GM19455 (cell line): ENCODE results near the gene GPHN.
"Not testable (repeated sequence)": the region's sequence is repeated elsewhere in the genome, so short reads cannot be mapped to it uniquely, and the experiment has no call there.

Source experiments
- ATAC-seq: cut with Tn5 transposase; IDR thresholded peaks from one replicate; pipeline ENCODE4 v1.9.1; 2021; ENCODE audit not compliant: unreplicated experiment

GPHN gene

GRCh38 chr14:67016856-67017255 is 508.9 kb downstream of the GPHN start:
- no peak for ATAC-seq

- ATAC-seq, result no peak
Measured at GRCh38 chr14:67018720-67019119, 510.8 kb downstream of the GPHN start.

- no peak for ATAC-seq
Measured at GRCh38 chr14:67019796-67020195, 511.8 kb downstream of the GPHN start.

- ATAC-seq, result no peak
Measured at GRCh38 chr14:67031920-67032774, 524.2 kb downstream of the GPHN start.

- no peak for ATAC-seq
Measured at GRCh38 chr14:67045440-67045839, 537.5 kb downstream of the GPHN start.

GRCh38 chr14:67050896-67051295 is 542.9 kb downstream of the GPHN start:
- ATAC-seq, result no peak

GRCh38 chr14:67056684-67057083 is 548.7 kb downstream of the GPHN start:
- ATAC-seq, result no peak

- no peak for ATAC-seq
Measured at GRCh38 chr14:67059596-67059995, 551.6 kb downstream of the GPHN start.

- ATAC-seq, result no peak
Measured at GRCh38 chr14:67060546-67060945, 552.6 kb downstream of the GPHN start.

GRCh38 chr14:67067070-67067814 is 559.3 kb downstream of the GPHN start:
- not testable (repeated sequence) for ATAC-seq

GRCh38 chr14:67068251-67068650 is 560.3 kb downstream of the GPHN start:
- no peak for ATAC-seq

- no peak for ATAC-seq
Measured at GRCh38 chr14:67071506-67071905, 563.6 kb downstream of the GPHN start.

- ATAC-seq, result no peak
Measured at GRCh38 chr14:67077921-67078320, 570.0 kb downstream of the GPHN start.

GRCh38 chr14:67079846-67080245 is 571.9 kb downstream of the GPHN start:
- ATAC-seq, result no peak

GRCh38 chr14:67108230-67108629 is 600.3 kb downstream of the GPHN start:
- no peak for ATAC-seq

GRCh38 chr14:67111022-67111421 is 603.1 kb downstream of the GPHN start:
- ATAC-seq, result no peak

GRCh38 chr14:67112344-67112743 is 604.4 kb downstream of the GPHN start:
- ATAC-seq, result no peak

GRCh38 chr14:67127174-67127573 is 619.2 kb downstream of the GPHN start:
- no peak for ATAC-seq

- no peak for ATAC-seq
Measured at GRCh38 chr14:67129768-67130167, 621.8 kb downstream of the GPHN start.

- ATAC-seq, result no peak
Measured at GRCh38 chr14:67131691-67132090, 623.7 kb downstream of the GPHN start.

GRCh38 chr14:67133144-67133543 is 625.2 kb downstream of the GPHN start:
- no peak for ATAC-seq
